Parathyroid adenoma (tissue), 2 donors: ENCODE results near the gene WFDC2.

ENCODE experiments used
- H2AFZ ChIP-seq: fragments of 300-600 bp; sonication (generic); one replicate; pipeline ENCODE4 v1.7.0; 2017; ENCODE audit warnings: antibody characterized with exemption, mild to moderate bottlenecking
- H3K27ac ChIP-seq: fragments of 300-600 bp; sonication (generic); one replicate; pipeline ENCODE4 v1.7.0; 2017
- H3K27me3 ChIP-seq: fragments of 300-600 bp; sonication (generic); one replicate; pipeline ENCODE4 v1.7.0; 2017; ENCODE audit warnings: low read length; ENCODE audit not compliant: control insufficient read depth, insufficient read depth
- H3K36me3 ChIP-seq: fragments of 300-600 bp; sonication (generic); one replicate; pipeline ENCODE4 v1.7.0; 2017; ENCODE audit warnings: low read length; ENCODE audit not compliant: control insufficient read depth, insufficient read depth
- H3K4me1 ChIP-seq: fragments of 300-600 bp; sonication (generic); one replicate; pipeline ENCODE4 v1.7.0; 2017; ENCODE audit warnings: control low read depth
- H3K4me2 ChIP-seq: fragments of 300-600 bp; sonication (generic); one replicate; pipeline ENCODE4 v1.7.0; 2017; ENCODE audit warnings: low read length
- H3K4me3 ChIP-seq: fragments of 300-600 bp; sonication (generic); one replicate; pipeline ENCODE4 v1.7.0; 2017; ENCODE audit warnings: low read depth, low read length
- H3K79me2 ChIP-seq: fragments of 300-600 bp; sonication (generic); one replicate; pipeline ENCODE4 v1.7.0; 2017; ENCODE audit warnings: control low read depth
- H3K9ac ChIP-seq: fragments of 300-600 bp; sonication (generic); one replicate; pipeline ENCODE4 v1.7.0; 2017; ENCODE audit warnings: mild to moderate bottlenecking
- H3K9me3 ChIP-seq: fragments of 300-600 bp; sonication (generic); one replicate; pipeline ENCODE4 v1.7.0; 2017; ENCODE audit warnings: low read length; ENCODE audit not compliant: control insufficient read depth
- CTCF ChIP-seq: fragments of 300-600 bp; sonication (generic); IDR thresholded peaks from one replicate; pipeline ENCODE4 v1.7.0; 2017; ENCODE audit warnings: antibody characterized with exemption, mild to moderate bottlenecking
- donor health status: primary hyperparathyroidism.

Gene WFDC2

GRCh38 chr20:45426320-45427016, 43.1 kb upstream of the WFDC2 start:
- H3K4me2 ChIP-seq = no peak overlapping the region
- no peaks in the 10 kb centered on the region for H3K36me3 ChIP-seq

GRCh38 chr20:45427236-45428149, 42.1 kb upstream of the WFDC2 start:
- H3K27ac ChIP-seq = no peak overlapping the region
- no peaks in the 10 kb centered on the region for H3K4me1 ChIP-seq
- H3K4me2 ChIP-seq = no peak overlapping the region
- H2AFZ ChIP-seq = no peak overlapping the region
- no peaks in the 10 kb centered on the region for H3K79me2 ChIP-seq
- H3K27me3 ChIP-seq = no peaks in the 10 kb centered on the region
- H3K9ac ChIP-seq = no peak overlapping the region
- TF ChIP-seq CTCF = no peak
- no peaks in the 10 kb centered on the region for H3K36me3 ChIP-seq
- H3K9me3 ChIP-seq = no peaks in the 10 kb centered on the region
- no peak overlapping the region for H3K4me3 ChIP-seq

More at GRCh38 chr20:45426320-45427016, 43.1 kb upstream of the WFDC2 start:
- Histone ChIP-seq H3K9ac (no peak overlapping the region), H3K27me3 (no peaks in the 10 kb centered on the region), H3K9me3 (no peaks in the 10 kb centered on the region), H2AFZ (no peak overlapping the region), H3K79me2 (no peaks in the 10 kb centered on the region), H3K4me3 (no peak overlapping the region), H3K27ac (no peak overlapping the region), H3K4me1 (no peaks in the 10 kb centered on the region)
- no peak for TF ChIP-seq CTCF

GRCh38 chr20:45429618-45430017, 39.9 kb upstream of the WFDC2 start:
- H3K36me3 ChIP-seq = no peaks in the 10 kb centered on the region
- no peak overlapping the region for H3K9ac ChIP-seq
- H3K4me3 ChIP-seq = no peak overlapping the region
- no peak overlapping the region for H3K27ac ChIP-seq
- H3K4me2 ChIP-seq = no peak overlapping the region
- H2AFZ ChIP-seq = no peak overlapping the region
- TF ChIP-seq CTCF = no peak
- no peaks in the 10 kb centered on the region for H3K79me2 ChIP-seq
- H3K4me1 ChIP-seq = no peaks in the 10 kb centered on the region
- H3K9me3 ChIP-seq = no peaks in the 10 kb centered on the region
- no peaks in the 10 kb centered on the region for H3K27me3 ChIP-seq

GRCh38 chr20:45432294-45432693, 37.3 kb upstream of the WFDC2 start:
- H3K4me2 ChIP-seq = no peak overlapping the region
- no peak for TF ChIP-seq CTCF
- no peaks in the 10 kb centered on the region for H3K36me3 ChIP-seq
- no peak overlapping the region for H3K9ac ChIP-seq
- H3K9me3 ChIP-seq = no peaks in the 10 kb centered on the region
- H3K4me1 ChIP-seq = peaks cover 2% of the 10 kb centered on the region
- no peak overlapping the region for H3K4me3 ChIP-seq
- no peaks in the 10 kb centered on the region for H3K27me3 ChIP-seq
- H3K27ac ChIP-seq = no peak overlapping the region
- no peaks in the 10 kb centered on the region for H3K79me2 ChIP-seq
- H2AFZ ChIP-seq = no peak overlapping the region
